ENCODE data around the gene KCNIP4. TPM values are rescaled to one million over a fixed set of nuclear protein-coding genes. Genes with fewer than 3 reads are reported as not detected.
A peak's percentile ranks its signal among the peaks of the same experiment; 100 is the strongest.

The KCNIP4 gene
- total RNA-seq, 1 donor from 2014 or later = not detected

DNA sequence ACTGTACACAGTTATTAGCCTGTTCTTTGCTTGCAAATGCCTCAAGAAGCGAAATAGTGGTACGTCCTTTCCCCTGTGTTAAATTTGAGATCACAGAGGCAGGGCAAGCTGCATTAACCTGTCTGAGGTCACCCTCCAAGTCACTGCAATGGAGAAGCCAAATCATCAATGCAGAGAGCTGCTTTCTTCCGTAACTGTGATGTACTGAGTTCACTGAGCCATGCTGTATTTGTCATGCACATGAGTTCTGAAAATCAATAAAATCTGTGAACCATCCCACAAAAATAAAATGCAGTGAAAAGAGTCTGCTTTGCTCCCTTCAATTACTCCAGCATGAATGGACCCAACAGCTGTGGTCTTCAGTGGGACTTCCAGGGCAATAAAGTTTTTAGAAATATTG is 393.5 kb downstream of the KCNIP4 start:
- no peak for DNase-seq

DNA sequence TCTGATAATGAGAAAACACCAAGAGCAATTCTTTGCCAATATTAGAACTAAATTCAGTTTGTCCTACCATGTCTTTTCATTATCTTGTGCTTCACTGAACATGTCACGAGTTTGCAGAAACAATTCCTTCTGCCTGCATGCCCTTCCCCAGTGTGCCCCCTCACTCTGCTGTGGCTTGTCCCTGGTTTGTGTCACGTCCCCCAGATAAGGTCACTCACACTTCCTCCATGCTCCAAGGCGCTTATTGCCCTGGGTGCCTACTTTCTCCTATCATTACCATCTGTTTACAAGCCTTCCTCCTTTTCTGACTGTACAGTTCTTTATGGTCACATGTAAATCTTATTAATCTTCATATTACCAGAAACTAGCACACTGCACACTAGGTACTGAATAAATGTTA is 394.1 kb downstream of the KCNIP4 start:
- no peak for DNase-seq

DNA sequence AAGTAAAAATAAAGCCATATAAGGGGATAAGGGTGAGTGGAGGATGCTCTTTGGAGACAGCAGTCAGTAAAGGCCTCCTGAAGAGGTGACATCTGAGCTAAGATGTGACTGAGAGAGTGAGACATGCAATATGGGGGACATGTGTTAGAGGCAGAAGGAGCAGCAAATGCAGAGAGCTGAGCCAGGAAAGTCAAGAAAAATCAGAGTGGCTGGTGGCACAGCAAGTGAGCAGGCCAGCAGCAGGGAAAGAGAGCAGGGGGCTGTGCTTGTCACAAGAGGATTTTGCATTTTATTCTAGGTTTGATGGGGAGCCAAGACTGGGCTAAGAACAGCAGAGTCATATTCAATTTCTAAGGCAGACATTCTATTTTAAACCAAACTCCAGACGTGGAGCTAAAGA is 394.5 kb downstream of the KCNIP4 start:
- no peak for DNase-seq

DNA sequence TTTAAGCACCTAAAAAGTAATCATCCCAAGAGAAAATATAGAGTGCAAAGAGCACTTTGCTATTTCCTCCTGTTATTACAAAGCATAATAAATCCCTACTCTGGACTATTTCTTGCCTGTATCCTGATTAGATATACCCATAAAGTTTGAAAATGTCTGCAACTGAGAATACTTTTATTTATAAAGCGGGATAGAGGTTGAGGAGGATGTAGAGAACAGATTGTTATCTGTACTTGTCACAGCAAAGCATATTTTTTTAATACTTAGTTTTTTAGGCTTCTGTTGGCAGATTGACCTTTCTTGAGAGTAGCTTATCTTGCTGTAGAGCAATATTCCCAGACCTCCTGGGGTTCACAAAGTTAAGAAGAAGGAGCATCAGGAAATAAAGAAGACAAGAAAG is 396.1 kb downstream of the KCNIP4 start:
- no peak for DNase-seq

DNA sequence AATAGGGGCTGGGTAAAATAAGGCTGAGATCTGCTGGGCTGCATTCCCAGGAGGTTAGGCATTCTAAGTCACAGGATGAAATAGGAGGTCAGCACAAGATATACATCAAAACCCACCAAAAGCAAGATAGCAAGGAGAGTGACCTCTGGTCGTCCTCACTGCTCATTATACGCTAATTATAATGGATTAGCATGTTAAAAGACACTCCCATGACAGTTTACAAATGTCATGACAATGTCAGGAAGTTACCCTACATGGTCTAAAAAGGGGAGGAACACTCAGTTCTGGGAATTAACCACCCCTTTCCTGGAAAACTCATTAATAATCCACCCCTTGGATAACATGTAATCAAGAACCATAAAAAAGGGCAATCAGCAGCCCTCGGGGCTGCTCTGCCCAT is 403.6 kb downstream of the KCNIP4 start:
- DNase-seq = no peak

DNA sequence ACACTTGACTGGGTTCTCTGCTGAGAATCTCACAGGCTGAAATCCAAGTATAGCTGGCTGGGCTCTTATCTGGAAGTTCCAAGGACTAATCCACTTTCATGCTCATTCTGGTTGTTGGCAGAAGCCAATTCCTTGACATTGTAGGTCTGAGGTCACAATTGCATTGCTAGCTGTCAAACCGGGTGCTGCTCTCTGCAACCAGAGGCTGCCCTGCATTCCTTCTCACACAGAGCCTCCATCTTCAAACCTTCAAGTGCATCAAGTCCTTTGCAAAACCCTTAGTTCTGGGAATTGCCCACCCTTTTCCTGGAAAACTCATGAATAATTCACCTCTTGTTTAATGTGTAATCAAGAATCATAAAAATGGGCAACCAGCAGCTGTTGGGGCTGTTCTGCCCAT is 404.2 kb downstream of the KCNIP4 start:
- no peak for DNase-seq

DNA sequence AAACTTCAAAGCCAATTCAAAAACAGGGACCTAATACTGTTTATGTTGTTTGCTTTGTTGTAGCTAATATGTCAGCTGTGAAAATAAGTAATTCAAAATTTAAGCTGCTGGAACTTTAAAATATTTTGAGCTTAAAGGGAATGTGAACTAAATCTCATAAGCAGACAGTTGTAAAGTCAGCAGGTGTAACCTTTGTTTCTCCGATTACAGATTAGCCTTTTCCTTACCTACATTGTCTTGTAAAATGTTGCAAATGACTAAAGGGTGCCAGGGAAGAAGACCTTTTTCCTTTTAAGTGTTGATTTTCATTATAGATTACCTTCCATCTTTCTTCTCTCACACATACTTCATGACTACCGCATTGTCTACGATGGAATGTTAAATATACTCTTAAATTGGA is 405.1 kb downstream of the KCNIP4 start:
- DNase-seq = no peak

DNA sequence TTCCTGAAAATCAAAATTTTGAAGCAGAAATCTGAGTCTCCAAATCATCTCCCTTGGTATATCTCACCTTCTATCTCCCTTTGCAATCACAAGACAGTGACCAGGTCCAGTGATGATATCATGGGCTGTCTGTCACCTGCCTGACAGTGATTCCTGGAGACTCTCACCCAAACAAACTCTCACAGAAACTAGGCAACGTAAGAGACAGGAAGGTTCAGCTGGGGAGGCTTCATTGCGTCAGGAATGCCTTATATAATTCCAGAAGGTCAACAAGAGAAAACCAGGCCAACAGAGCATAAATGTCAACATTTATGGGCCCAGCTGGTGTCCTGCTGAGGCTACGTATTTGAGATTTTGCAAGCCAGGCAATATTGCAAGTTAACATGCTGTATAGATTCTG is 412.7 kb downstream of the KCNIP4 start:
- DNase-seq = no peak

DNA sequence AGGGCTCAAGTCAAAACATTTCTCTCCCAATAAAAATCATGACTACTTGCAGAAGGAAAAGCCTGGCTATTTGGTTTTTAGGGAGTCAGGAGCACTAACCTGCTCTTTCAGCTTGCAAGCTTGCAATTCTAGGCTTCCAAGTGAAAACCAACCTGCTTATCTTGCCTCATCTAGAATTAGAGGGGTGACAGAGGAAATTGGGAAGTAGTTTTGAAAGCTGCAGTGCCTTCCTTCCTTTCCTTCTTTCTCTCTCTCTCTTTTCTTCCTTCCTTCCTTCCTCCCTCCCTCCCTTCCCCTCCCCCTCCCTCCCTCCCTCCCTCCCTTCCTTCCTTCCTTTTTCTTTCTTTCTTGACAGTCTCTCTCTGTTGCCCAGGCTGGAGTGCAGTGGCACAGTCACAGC is 417.5 kb downstream of the KCNIP4 start:
- no peak for DNase-seq

DNA sequence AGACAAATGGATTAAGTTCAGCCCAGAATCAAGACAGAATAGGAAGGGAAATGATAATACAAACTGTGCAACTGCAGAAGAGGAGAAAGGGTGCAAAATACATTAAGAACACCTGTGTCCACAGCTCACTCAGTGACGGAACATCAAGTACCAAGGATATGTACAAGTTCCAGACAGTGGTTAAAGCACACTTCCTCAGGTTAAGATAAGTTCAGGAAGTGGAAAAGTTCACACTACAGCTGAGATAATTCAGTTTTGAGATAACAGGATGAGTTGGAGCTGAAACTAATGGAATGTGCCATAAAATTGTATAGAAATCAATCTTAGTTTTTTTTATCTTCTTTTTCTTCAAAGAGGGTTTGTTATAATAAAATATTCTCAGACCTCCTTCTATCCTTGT is 419.4 kb downstream of the KCNIP4 start:
- peak; percentile 33 for DNase-seq

DNA sequence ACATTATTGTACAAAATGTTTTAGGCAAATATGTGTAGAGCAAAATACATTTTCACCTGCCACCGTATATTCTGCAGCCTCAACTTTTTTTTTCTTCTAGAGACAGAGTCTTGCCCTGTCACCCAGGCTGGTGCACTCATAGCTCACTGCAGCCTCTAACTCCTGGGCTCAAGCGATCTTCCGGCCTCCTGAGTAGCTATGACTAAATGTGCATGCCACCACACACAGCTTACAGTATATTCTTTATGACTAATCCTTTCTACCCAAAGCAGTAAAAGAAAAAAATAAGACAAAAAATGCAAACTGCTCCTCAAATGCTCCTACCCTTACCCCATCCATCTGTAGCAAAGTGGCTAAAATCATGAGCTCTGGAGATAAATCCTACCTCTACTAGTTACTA is 426.3 kb downstream of the KCNIP4 start:
- no peak for DNase-seq

DNA sequence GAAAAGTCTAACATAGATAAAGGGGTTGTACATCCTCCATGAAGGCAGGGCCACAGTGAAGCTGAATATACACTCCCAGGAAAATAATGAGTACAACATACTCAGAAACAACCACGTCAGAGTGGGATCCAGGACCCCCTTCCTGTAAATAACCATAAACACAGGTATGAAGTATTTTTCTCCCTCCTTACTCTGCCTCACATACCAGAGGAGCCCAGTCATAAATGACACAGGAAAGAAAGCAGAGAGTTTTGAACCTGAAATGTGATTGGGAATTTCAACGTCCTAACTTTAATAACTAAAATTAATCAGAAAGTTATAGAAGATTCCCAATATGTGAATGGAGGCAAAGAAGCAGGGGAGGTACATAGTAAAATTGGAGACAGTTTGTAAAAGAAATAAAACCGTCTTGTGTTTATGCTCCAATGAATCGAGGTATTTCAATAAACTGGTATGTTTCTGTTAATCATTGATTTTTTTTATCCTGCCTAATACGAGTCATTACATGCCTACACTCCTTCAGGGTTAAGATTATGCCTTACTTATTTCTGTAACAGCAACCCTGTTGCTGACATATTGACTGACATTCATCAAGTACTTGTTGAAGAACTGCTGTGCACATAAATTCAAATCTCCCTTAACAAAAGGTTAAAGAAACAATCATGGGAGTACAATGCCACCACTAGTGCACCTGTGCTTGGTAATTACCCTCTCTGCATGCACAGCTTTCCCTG is 431.3 kb downstream of the KCNIP4 start:
- DNase-seq = no peak

DNA sequence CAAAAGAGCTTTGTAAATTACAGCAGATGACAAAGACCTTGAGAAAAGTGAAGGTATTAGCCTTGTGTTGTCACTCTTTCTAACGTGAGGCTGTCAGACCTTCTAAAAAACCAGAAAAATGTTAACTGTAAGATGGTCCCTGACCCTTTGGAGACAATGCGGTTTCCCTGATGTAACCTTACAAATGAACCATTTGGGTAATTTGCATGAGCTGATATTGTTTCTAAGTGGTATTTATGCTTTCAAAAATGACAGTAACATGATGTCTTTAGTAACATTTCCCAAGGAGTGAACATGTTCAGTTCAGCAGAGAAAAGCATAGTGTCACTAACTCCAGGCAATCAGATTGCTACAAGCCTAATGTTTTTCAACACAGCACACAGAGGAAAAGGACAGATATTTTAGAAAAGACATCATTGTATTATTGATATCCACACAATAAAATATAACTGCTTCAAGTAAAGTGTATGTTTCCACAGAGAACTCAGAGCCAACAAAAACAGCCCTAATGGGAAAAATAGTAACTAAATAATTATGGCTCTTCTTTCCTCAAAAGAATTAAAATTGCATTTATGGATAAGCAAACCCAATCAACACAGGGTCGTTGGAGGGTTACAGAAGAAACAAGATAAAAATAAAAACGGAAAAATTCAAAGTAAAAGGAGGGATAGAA is 434.4 kb downstream of the KCNIP4 start:
- DNase-seq = no peak

DNA sequence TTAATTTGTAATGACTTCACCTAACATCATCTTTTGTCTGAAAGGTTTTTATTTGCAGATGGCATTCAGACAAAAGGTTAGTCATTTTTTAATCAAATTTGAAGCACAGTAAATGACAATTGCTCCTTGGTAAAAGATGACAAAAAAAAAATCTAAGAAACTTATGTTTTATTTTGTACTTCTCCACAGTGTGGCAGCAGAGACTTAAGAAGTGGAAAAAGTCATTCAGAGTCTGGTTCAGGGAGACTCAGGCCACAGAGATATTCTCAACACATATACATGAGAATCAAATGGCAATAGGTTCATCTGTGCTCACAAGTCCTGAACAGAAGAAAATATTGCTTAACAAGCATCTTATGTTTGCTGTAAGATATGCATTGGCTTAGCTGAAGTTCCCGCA is 436.2 kb downstream of the KCNIP4 start:
- DNase-seq = peak; percentile 77

DNA sequence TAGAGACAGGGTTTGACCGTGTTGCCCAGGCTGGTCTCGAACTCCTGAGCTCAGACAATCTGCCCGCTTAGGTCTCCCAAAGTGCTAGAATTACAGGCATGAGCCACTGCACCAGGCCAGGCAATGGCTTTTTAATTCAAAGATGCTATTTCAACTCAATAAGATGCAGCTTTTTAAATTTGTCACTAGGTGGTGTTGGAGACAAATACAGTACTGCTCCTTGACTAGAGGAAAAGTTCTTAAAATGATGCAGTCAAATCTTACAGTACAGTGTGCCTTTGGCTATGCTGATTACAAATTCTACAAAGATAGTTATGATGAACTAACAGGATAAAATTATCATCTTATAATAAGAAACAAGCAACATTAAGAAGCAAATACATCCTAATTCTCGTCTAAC is 441.1 kb downstream of the KCNIP4 start:
- DNase-seq = peak; percentile 42

DNA sequence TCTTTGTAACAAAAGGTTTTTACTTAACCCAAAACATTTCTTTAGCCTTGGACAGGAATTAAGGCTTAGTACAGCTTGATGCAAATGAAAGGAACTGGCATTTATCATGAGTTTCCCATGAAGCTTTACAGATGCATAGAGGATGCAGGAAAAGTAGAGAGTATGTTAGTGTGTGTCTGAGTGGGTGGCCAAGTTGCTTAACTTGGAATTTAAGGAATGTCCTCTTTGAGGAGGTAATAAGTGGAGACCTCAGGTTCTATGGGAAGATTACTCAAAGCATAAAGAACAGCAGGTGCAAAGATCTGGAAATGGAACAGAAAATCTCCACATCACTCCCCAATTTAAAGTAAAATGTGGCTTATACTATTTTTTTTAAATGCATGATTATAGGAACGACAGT is 457.9 kb downstream of the KCNIP4 start:
- DNase-seq = no peak

DNA sequence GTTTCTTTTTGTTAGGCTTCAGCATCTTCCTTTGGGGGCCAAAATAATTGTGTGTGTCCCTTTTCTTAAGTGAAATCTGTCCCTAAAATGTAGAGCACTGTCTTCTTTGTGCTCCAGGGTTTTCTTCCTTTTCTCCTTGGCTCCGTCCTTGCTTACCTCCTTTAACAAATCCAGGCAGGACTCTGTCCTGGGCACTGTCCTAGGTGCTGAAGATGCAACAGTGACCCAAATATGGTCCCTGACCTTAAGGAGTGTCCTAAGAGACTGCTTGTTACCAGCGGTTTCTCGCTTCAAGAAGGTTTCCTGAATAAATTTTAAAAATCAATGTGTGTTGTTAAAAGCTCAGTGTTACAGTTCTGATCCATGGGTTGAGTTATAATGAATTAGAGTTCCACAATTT is 471.8 kb downstream of the KCNIP4 start:
- DNase-seq = peak; percentile 32

DNA sequence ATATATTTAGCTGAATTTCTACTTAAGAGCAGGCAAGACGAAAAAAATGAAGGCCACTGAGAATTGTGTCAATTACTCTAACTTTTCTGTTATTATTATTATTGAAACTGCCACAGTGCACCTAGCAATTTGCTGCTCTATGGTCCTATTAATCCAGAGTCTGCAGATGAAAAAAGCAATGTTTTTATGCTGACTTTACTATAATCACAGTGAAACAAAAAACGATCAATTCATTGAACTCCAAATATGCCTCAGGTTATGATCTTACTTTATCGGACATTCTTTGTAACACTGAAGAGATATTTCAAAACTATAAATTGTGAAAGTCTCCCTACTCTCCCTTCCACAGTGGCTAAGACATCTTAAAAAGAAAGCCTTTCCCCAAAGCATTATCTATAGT is 474.4 kb downstream of the KCNIP4 start:
- no peak for DNase-seq

DNA sequence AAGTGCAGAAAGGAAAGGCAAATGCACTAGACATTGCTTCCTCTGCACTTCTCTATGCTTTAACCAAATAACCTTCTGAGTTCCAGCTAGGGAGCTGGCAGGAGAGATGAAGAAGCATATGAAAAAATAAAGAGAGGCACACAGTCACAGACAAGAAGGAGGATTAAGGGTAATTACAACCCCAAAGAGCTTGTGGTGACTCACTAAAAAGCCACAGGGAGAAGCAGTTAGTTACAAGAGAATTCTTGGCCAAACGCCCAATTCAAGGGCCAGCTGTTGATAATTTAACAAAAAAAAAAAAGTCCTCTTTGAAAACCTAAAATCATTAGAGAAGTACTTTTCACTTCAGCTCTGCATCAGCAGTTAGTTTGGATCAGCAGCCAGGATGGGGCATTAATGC is 478.0 kb downstream of the KCNIP4 start:
- DNase-seq = peak; percentile 38

DNA sequence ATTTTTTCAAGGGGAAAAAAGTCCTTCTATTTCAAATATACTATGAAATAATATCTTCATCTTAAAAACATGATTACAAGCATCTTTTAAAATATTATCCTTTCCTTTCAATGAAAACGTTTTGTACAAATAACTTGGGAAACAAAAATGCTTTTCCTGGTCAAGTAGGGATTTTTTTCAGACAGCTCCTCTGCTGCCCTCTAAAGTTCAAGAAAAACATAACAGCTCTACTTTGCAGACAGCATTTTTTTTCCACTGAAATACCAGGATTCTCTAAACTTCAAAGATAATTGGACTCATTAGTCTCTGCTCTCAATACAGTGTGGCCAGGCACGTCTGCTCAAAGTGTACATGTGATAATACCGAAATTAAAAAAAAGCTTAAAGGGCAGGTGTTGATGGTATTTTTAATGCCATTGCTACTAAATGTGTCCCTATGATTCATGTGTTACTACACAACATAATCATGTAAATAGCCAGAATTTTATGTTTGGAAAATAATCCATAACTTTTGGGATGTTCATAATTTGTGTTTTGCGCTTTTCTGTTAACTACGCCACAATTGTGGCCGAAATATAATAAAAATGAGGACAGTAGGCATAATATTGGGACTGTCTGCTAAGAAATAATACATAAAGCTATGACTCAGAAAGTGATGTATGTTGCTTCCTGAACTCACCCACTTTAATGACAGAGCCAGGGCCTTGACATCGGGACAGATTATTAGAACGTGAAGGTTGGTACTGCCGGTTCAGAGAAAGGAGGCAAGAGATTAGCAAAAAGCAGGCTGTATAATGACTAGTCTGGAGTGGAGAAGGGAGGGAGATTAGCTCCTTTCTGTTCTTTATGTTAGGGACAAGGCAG is 478.9 kb downstream of the KCNIP4 start:
- DNase-seq = peak; percentile 52

DNA sequence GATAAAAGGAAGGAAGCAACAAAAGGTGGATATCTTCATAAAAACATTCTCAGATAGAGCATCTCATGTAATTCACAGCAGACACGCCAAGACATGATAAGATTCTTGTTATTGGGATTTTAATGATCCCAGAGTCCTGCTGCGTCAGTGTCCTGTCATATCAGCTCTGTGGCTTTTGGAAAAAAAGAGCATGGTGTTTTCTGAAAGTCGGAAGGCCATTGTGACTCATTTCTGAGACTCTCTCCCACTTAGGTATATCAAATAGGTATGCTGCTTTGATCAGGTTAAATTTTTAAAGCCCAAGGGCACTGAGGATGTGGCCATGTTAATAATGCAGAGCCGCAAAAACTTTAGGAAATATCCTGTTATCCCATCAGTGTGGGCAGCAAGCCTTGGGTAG is 481.0 kb downstream of the KCNIP4 start:
- no peak for DNase-seq

DNA sequence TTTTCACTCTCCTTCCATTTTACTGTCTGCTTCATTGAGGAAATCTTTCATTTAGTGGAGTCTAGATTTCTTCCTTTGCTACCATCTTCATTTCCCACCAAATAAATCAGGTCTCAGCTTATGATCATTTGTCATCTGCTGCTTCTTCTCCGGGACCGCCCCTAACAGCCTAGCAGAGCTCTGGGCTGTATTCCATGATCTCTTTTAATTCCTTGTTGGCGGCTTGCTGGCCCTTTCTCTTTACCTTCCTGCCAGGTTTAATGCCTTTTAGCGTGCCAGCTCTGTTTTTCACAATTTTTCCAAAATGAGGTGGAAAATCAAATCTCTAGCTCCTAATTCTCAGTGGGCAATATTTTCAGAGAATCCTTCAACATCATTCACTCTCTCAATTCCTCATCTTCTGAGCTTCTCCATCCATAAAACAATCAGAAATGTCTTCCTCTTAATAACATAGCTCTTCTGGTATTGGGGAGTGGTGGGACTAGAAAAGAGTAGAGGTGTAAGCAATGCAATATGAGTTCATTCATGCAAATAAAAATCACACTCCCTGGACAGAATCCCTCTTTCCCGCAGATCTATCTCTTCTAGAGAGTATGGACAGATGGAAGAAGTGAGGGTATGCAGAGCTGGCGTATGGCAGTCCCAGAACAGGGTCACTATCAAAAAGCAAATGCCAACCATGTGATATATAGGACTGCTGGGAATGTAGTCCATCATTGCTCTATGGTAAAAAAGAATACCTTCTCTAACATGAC is 491.3 kb downstream of the KCNIP4 start:
- DNase-seq = no peak

DNA sequence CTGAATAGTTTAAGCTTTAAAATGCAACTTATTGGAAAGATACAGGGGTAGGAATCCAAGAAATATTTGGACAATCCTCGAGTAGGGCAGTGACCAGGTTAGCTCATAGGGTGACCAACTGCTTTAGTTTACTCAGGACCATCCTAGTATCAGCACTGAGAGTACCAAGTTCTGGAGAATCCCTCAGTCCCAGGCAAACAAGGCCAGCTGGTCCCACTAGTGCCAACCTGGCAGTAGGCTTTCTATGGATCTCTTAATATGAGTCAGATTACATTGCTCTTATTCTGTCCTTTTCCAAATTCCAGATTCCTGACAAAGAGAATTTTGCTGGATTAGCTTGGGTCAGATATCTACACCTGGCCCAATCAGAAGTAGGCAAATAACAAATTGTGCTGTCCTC is 493.7 kb downstream of the KCNIP4 start:
- no peak for DNase-seq

All from dermis blood vessel endothelial cell (primary cell).